Hepatocyte (in vitro differentiated cells): ENCODE data around the gene ADRB2.

ENCODE experiments used
- CTCF ChIP-seq: fragments of 200-600 bp; sonication (generic); IDR thresholded peaks from 2 replicates; pipeline ENCODE4 v1.5.1; 2016; ENCODE audit warnings: antibody characterized with exemption, mild to moderate bottlenecking; ENCODE audit not compliant: poor library complexity
- EZH2 ChIP-seq: fragments of 200-600 bp; sonication (generic); IDR thresholded peaks from 2 replicates; pipeline ENCODE4 v1.6.1; 2016; ENCODE audit warnings: antibody characterized with exemption, mild to moderate bottlenecking, borderline replicate concordance

GRCh38 chr5:148816782-148817181 lies 9.6 kb upstream of the ADRB2 start:
- TF ChIP-seq EZH2 (no peak), CTCF (no peak)
